Thyroid gland (tissue), 4 donors: ENCODE data around the gene EFCAB12.

Source experiments
- CTCF ChIP-seq, 6 experiments: fragments of 200-600 bp in 3 of 6; fragments of 450-650 bp in 3 of 6; sonication (generic) in 3 of 6; IDR thresholded peaks; one replicate each; pipeline ENCODE4 v1.5.1; 2016 to 2019; ENCODE audit warnings: antibody characterized with exemption in 6 of 6, mild to moderate bottlenecking in 2 of 6, inconsistent platforms in 1 of 6, moderate library complexity in 1 of 6
- POLR2A ChIP-seq, 2 donors: fragments of 450-650 bp; IDR thresholded peaks; one replicate each; pipeline ENCODE4 v1.6.1; 2017; ENCODE audit warnings: antibody characterized with exemption in 2 of 2, mild to moderate bottlenecking in 2 of 2, moderate library complexity in 1 of 2

GRCh38 chr3:129399145-129399894 is 29.1 kb downstream of the EFCAB12 start:
- peak; percentile 48 to 90 (median 84) for TF ChIP-seq CTCF (IDR thresholded peaks at IDR 0.05)
- TF ChIP-seq POLR2A (IDR thresholded peaks at IDR 0.05): peak in 1 of 2 donors; percentile 46
